HG02973 (cell line): ENCODE data around the gene C9.
"Not testable (repeated sequence)": the region's sequence is repeated elsewhere in the genome, so short reads cannot be mapped to it uniquely, and the experiment has no call there.

Experiments used
- ATAC-seq: cut with Tn5 transposase; IDR thresholded peaks from one replicate; pipeline ENCODE4 v1.9.1; 2021; ENCODE audit warnings: moderate library complexity; ENCODE audit not compliant: unreplicated experiment

C9 gene

GRCh38 chr5:39364367-39364766 is at the start of gene C9:
C9 (minus strand) TSS chr5:39364495; CDS start chr5:39364464, 31 bp downstream.
- no peak for ATAC-seq

DNA sequence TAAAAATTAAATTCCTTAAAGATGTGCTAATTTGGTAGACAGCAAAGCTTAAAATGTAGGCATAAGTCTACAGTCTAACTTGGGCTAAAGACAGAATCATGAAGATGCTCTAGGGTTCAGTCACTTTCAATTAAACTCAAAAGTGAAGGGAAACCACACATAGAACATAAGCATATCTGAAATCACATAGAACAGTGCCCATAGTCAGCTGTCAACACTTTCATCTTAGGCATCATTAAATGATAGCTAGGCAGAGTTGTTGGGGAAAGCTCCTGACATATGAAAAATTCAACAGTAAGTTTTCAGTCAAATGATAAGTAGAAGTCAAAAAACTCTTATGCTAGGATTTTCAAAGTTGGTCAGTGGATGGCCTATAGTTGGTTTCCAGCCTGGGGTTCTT is 49.5 kb upstream of the C9 start:
- no peak for ATAC-seq

DNA sequence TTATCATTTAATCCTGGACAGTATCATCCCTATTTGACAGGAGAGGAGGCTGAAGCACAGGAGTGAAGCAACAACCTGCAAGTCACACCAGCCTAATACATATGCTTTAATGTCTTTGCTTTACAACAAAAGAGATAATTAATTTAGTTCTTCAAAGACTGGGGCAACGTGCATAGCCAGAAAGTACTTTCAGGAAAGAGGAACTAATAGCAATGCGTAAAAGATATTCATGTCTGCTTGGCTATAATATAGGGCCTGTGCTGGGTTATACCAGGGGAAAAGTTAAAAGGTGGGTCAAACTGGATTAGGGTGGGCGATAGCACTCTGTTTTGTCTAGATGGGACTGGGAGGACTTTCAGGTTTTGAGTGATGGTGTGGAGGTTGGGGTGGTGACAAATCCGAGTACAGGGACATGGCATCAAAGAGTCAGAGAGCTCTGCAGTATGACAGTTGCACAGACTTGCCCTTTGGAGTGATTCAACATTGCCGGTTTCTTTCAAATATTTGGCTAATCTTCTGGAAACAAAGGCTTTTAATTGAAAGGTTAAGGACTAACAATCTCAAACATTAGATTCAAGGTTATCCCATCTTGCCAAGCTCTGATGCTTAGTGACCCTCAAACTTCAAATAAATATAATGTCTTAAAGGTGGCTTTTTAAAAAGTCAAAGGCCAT is 48.6 kb upstream of the C9 start:
- ATAC-seq: no peak

DNA sequence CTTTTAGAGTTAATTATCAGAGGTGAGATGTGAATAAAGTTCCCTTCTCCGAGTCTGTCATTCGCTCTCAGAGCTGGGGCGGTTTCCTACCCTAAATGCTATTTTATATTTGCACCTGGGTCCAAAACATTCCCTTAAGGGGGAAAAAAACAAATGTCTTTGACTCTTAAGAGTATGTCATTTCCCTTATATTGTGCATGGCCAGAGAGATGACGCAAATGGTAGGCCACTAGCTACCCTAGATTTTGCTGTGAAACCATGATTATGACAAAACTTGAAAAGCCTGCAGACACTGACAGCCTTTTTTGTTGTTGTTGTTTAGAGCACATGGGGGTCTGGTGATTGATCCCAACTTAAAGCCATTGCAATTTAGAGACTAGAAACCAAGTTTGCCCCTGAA is 47.7 kb upstream of the C9 start:
- no peak for ATAC-seq

DNA sequence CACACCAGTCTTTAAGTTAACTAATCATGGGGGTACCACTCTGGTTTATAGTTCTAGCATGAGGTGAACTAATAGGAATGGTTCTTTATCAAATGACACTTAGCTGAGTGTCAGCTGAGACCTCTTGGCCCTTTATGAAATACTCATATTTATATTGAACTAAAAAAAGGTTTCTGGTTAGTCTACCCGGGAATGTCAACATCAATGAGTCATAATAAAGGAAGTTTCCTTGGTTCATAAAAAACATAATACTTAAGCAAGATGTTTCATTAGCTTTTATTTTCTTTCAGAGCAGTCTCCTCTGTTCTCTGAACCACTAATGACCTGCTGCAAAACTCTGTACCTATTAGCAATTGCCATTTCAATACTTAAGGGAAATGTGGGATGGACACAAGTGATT is 46.8 kb upstream of the C9 start:
- ATAC-seq: no peak

DNA sequence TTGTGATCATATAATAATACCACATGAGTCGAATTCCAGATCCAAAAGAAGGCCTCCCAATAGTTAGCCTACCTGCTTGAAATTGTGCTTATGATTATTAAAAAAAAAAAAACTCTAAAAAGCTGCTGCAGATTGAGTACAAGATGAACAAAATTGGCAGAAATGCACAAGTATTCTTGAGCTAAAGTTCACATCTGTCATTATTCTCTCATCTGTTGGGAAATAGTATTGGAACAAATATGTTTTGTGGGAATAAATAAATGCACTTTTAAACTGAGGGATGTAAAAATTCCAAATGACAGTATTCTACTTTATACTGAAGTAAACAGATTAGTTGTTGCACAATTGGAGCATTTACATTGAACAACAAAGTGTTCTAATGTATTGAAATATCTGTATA is 44.7 kb upstream of the C9 start:
- no peak for ATAC-seq

DNA sequence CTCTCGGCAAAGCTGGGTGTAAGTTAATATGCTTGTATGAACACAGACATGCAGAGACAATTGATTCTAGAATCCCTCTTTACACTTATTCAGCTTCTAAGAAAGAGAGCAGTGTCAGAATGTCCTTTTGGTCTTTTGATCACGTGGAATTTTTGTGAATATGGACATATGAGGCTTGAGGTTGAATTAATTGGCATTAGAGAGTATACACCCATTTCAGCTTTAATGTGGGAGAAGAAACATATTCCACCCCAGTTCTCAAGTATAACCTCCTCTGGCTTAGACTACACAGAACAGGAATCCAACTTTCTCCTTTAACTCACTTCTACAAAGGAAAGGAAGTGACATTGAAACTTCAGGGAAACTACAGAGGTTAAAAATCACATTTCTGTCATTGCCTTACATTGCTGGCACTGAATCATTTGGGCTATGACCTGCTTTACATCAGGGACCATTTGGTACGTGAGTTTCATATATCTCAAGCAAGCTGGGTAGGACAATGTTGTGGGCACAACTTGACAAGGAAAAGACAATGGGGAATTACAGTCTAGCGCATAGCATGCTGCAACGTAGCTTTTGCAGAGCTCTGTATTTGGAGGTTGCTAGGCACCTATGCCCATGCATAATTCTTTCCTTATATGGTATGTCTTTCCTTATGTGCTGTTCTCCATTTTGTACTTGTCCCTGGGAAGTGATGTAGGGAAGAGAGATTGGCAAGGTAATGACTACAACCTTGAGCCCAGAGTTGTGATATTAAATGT is 41.0 kb upstream of the C9 start:
- no peak for ATAC-seq

DNA sequence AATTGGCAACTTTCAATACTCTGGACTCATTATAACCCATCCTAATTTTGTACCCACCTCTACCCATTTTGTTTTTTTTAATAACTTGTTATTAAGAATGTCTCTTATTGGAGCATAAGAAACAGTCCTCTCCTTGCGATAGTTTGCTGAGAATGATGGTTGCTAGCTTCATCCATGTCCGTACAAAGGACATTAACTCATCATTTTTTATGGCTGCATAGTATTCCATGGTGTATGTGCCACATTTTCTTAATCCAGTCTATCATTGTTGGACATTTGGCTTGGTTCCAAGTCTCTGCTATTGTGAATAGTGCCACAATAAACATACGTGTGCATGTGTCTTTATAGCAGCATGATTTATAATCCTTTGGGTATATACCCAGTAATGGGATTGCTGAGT is 39.5 kb upstream of the C9 start:
- not testable (repeated sequence) for ATAC-seq

GRCh38 chr5:39402140-39402539 is 37.8 kb upstream of the C9 start:
- ATAC-seq: not testable (repeated sequence)

- no peak for ATAC-seq
Measured at GRCh38 chr5:39400713-39401578, 36.7 kb upstream of the C9 start.

DNA sequence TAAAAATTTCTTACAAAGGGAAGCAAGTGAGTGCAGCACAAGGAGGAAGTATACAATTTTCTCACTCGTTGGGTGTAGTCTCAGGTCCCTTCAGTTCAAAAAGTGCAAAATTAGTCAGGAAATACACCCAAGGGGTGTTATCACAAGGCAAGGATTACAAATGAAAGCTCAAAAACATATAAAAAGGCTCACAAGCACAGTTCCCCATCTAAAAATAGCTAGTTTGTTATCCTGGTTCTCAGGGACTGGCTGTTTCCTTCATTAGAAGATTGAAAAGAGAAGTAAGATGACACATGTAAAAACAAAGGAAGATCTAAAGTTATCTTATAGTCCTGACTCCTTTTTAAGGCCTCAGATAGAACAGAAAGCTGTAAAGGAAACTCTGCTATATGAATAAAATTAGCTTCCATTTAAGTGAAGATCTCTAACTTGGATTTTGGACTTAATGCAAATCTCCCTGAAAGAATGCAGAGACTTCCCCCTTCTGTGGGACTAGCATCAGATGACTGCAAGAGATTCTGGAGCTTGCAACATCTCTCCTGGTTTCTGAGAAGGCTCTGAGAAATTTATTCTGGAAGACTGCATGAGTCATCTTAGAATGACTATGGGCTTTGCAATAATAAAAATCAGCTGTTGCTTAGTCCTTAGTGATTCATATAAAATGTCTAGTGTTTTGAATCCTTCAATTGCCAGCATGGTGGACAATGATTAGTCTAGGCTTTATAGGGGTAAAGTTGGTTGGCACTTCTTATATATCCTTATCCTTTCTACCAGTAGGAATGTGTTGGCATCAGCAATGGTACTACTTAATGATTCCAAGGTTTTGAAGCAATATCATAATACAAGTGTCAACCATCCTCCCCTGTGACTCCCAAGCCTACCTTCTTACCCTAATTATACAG is 35.1 kb upstream of the C9 start:
- no peak for ATAC-seq

- ATAC-seq: no peak
Measured at GRCh38 chr5:39396843-39397242, 32.5 kb upstream of the C9 start.

DNA sequence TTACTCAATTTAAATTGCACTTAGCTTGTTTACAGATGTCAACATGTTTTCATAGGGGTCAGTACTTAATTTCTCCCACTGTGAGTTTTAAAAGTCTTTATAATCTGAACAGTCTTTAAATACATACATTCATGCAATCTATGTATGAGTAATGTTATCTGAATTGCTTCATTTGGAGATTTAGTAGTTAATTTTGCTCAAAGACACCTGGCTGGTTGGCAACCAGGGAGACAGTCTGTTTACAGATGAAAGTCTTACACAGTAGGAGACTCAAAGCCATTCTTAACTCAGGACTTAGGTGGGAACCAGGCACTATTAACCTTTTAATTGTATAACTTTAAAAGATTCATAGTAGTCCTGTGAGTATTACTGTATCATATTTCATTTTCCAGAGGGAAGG is 31.2 kb upstream of the C9 start:
- no peak for ATAC-seq

DNA sequence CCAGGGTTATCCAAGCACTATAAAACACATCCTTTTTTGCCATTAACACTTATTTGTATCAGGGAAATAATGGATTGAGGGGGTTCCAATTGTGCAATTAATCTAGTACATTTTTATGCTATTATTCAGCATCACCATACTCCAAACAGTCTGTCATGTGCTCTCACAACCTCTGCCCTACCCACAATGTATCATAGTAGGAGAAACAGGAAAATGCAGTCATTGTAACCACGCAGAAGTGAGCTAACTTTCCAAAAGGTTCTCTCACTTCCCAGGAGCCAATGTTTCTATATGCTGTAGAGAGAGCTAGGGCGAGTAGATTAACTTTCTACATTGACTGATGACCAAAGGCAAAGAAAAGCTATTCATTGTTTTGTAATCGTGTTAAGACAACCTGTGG is 30.7 kb upstream of the C9 start:
- no peak for ATAC-seq

DNA sequence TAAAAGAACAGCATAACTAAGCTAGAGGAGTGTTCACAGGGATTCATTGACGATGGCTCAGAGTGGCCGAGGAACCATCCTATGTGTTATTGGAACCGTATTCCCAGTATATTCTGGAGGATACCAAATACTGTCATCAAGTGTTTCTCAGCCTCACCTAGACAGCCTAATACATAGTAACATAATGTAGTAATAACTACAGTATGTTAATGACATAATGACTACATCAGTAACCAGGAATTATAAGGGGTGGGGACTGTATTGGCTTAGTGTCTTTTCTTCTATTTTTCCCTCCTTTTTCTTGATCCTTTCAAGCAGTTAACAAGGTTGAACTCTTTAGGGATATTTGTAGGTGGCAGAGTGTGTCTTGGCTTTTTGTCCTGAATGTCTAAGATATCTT is 26.6 kb upstream of the C9 start:
- ATAC-seq: no peak

DNA sequence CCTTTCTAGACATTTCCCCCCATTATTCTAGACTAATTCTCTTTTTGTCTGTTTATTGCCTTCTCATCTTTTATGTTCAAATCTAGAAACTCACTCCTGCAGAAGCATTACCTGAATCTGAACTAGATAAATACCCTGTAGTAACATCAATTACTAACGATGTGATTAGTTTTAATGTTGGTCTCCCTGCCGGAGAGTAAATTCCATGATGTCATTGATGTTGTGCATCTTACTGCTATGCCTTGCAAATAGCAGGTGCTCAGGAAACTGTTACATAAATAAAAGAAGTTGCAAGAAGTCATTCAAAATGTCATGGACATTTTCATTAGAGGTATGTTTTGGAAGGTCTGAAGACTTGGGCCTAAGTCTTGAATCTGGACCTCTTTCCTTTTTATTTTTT is 23.0 kb upstream of the C9 start:
- ATAC-seq: no peak

GRCh38 chr5:39384271-39384670 is 20.0 kb upstream of the C9 start:
- no peak for ATAC-seq

GRCh38 chr5:39381376-39381775 is 17.1 kb upstream of the C9 start:
- ATAC-seq: no peak

DNA sequence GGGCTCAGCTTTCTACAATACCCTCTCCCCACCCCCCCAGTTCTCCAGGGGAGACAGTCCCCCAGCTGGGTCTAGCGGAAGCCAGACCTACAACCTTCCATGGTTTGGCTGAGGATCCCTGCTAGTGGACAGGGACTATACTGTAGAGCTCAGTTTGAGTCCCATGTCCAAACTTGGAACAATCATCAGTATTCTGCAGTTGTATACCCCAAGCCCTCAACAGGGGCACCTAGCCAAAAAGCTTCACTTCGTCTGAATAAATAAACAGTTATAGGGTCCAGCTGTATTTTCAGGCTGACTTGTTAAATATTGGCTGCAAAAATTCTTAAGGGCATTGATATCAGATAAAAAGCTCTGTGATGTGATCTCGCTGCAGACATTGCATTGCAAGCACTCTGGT is 15.4 kb upstream of the C9 start:
- no peak for ATAC-seq

GRCh38 chr5:39377613-39378012 is 13.3 kb upstream of the C9 start:
- ATAC-seq: no peak

- ATAC-seq: peak; percentile 78
Measured at GRCh38 chr5:39376293-39376714, 12.0 kb upstream of the C9 start.
